ENCODE data around the gene NACC1. TPM values are rescaled to one million over a fixed set of nuclear protein-coding genes. Genes with fewer than 3 reads are reported as not detected.
A peak's percentile ranks its signal among the peaks of the same experiment; 100 is the strongest.

NACC1 gene
- total RNA-seq, 4 donors from 2014 or later = 23.8 to 55.2 (median 26.2) TPM

GRCh38 chr19:13132471-13133180 lies 14.6 kb downstream of the NACC1 start:
- H3K9me3 ChIP-seq = no peaks in the 10 kb centered on the region
- H3K4me3 ChIP-seq = no peak overlapping the region
- peak overlapping the region in 1 of 4 donors; percentile 56 for H3K27ac ChIP-seq
- 77 to 79% methylated on average over 5 to 8 of the region's 8 CpGs for WGBS, 2 donors (ENCODE audit: low coverage in 1 of 2)
- peaks cover 0 to 26% of the 10 kb centered on the region in 2 donors for H3K36me3 ChIP-seq
- TF ChIP-seq EP300 (IDR thresholded peaks at IDR 0.05) (no peak), POLR2A (IDR thresholded peaks at IDR 0.05) (no peak), POLR2AphosphoS5 (IDR thresholded peaks at IDR 0.05) (no peak)
- TF ChIP-seq, protein P1, sequence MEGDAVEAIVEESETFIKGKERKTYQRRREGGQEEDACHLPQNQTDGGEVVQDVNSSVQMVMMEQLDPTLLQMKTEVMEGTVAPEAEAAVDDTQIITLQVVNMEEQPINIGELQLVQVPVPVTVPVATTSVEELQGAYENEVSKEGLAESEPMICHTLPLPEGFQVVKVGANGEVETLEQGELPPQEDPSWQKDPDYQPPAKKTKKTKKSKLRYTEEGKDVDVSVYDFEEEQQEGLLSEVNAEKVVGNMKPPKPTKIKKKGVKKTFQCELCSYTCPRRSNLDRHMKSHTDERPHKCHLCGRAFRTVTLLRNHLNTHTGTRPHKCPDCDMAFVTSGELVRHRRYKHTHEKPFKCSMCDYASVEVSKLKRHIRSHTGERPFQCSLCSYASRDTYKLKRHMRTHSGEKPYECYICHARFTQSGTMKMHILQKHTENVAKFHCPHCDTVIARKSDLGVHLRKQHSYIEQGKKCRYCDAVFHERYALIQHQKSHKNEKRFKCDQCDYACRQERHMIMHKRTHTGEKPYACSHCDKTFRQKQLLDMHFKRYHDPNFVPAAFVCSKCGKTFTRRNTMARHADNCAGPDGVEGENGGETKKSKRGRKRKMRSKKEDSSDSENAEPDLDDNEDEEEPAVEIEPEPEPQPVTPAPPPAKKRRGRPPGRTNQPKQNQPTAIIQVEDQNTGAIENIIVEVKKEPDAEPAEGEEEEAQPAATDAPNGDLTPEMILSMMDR (IDR thresholded peaks at IDR 0.05) = no peak
- peaks cover 0 to 26% (median 0%) of the 10 kb centered on the region in 3 donors for H3K4me1 ChIP-seq
- ATAC-seq = no peak
- no peaks in the 10 kb centered on the region for H3K27me3 ChIP-seq

- Histone ChIP-seq H3K4me1 (peaks cover 0 to 26% (median 0%) of the 10 kb centered on the region in 3 donors), H3K27ac (peak overlapping the region in 1 of 4 donors; percentile 56), H3K27me3 (no peaks in the 10 kb centered on the region), H3K4me3 (no peak overlapping the region), H3K9me3 (no peaks in the 10 kb centered on the region), H3K36me3 (peaks cover 0 to 33% of the 10 kb centered on the region in 2 donors)
- no peak for ATAC-seq
- TF ChIP-seq POLR2A (IDR thresholded peaks at IDR 0.05) (no peak), POLR2AphosphoS5 (IDR thresholded peaks at IDR 0.05) (no peak), EP300 (IDR thresholded peaks at IDR 0.05) (no peak)
- TF ChIP-seq, protein P1 (IDR thresholded peaks at IDR 0.05) = no peak
- WGBS, 2 donors (ENCODE audit: low coverage in 1 of 2) = 54 to 67% methylated on average over 7 to 11 of the region's 12 CpGs
Measured at GRCh38 chr19:13133241-13133870, 15.3 kb downstream of the NACC1 start.

GRCh38 chr19:13134626-13135025 lies 16.6 kb downstream of the NACC1 start:
- Histone ChIP-seq H3K27me3 (no peaks in the 10 kb centered on the region), H3K36me3 (peaks cover 0 to 46% of the 10 kb centered on the region in 2 donors), H3K27ac (peak overlapping the region in 2 of 4 donors; percentile 44 to 56), H3K4me1 (peaks cover 0 to 26% (median 0%) of the 10 kb centered on the region in 3 donors), H3K4me3 (no peak overlapping the region), H3K9me3 (no peaks in the 10 kb centered on the region)
- ATAC-seq = no peak
- peak; percentile 18 for TF ChIP-seq POLR2AphosphoS5 (IDR thresholded peaks at IDR 0.05)
- no peak for TF ChIP-seq POLR2A (IDR thresholded peaks at IDR 0.05)
- 0 to 90% methylated on average over 1 to 2 of the region's 3 CpGs for WGBS, 2 donors (ENCODE audit: low coverage in 1 of 2)

- peaks cover 0 to 26% (median 0%) of the 10 kb centered on the region in 3 donors for H3K4me1 ChIP-seq
- TF ChIP-seq EP300 (IDR thresholded peaks at IDR 0.05) (no peak), POLR2AphosphoS5 (IDR thresholded peaks at IDR 0.05) (no peak), POLR2A (IDR thresholded peaks at IDR 0.05) (no peak)
- TF ChIP-seq, protein P1 (IDR thresholded peaks at IDR 0.05) = no peak
- no peak overlapping the region for H3K4me3 ChIP-seq
- H3K36me3 ChIP-seq = peaks cover 0 to 53% of the 10 kb centered on the region in 2 donors
- 89 to 90% methylated on average over 2 to 8 of the region's 60 CpGs for WGBS, 2 donors (ENCODE audit: low coverage in 1 of 2)
- ATAC-seq = no peak
- H3K9me3 ChIP-seq = no peaks in the 10 kb centered on the region
- peak overlapping the region in 2 of 4 donors; percentile 29 to 52 for H3K27ac ChIP-seq
- H3K27me3 ChIP-seq = no peaks in the 10 kb centered on the region
Measured at GRCh38 chr19:13135068-13136062, 17.3 kb downstream of the NACC1 start.
